HepG2 (cell line): ENCODE results near the gene SLC4A9. TPM values are rescaled to one million over a fixed set of nuclear protein-coding genes. Genes with fewer than 3 reads are reported as not detected.

Source experiments
- ADNP ChIP-seq: sonication (generic); formaldehyde crosslinking; IDR thresholded peaks from 2 replicates; pipeline ENCODE4 v1.4.0; 2020; ENCODE audit warnings: missing genetic modification reagents
- EEA1 ChIP-seq: sonication (generic); formaldehyde crosslinking; IDR thresholded peaks from 2 replicates; pipeline ENCODE4 v1.5.1; 2020; ENCODE audit warnings: mild to moderate bottlenecking, missing genetic modification reagents, borderline replicate concordance
- HNRNPL ChIP-seq: fragments of 200-400 bp; formaldehyde crosslinking; IDR thresholded peaks from 2 replicates; pipeline ENCODE4 v1.6.1; 2017; ENCODE audit warnings: mild to moderate bottlenecking, low read depth, low read length
- KLF12 ChIP-seq: sonication (generic); formaldehyde crosslinking; IDR thresholded peaks from 2 replicates; pipeline ENCODE4 v1.4.0; 2020; ENCODE audit warnings: missing genetic modification reagents, borderline replicate concordance
- RCOR2 ChIP-seq: IDR thresholded peaks from 2 replicates; pipeline ENCODE4 v1.6.1; 2016; ENCODE audit warnings: missing biosample characterization, missing genetic modification reagents
- RFX3 ChIP-seq: IDR thresholded peaks from 2 replicates; pipeline ENCODE4 v1.6.1; 2016; ENCODE audit warnings: missing biosample characterization, missing genetic modification reagents
- YY1 ChIP-seq: IDR thresholded peaks from 2 replicates; pipeline ENCODE4 v1.6.1; 2011; ENCODE audit warnings: low read length, low read depth, moderate library complexity, mild to moderate bottlenecking; ENCODE audit not compliant: insufficient read depth, insufficient replicate concordance
- ZBTB44 ChIP-seq: sonication (generic); formaldehyde crosslinking; IDR thresholded peaks from 2 replicates; pipeline ENCODE4 v1.4.0; 2020; ENCODE audit warnings: missing genetic modification reagents
- ZHX2 ChIP-seq, 2 experiments: sonication (generic) in 1 of 2; formaldehyde crosslinking in 1 of 2; IDR thresholded peaks; 2 replicates each; pipeline versions ENCODE4 v1.6.1 to v1.9.0; 2014 to 2022; ENCODE audit warnings: antibody characterized with exemption in 1 of 2, borderline replicate concordance in 1 of 2, inconsistent platforms in 1 of 2, low read depth in 1 of 2, missing genetic modification reagents in 1 of 2
- ZNF343 ChIP-seq: sonication (generic); formaldehyde crosslinking; IDR thresholded peaks from 2 replicates; pipeline ENCODE4 v1.4.0; 2020; ENCODE audit warnings: mild to moderate bottlenecking, missing genetic modification reagents
- ZNF724P ChIP-seq: sonication (generic); formaldehyde crosslinking; IDR thresholded peaks from 2 replicates; pipeline ENCODE4 v1.8.0; 2022; ENCODE audit warnings: missing genetic modification reagents, borderline replicate concordance
- ZUFSP ChIP-seq: sonication (generic); formaldehyde crosslinking; IDR thresholded peaks from 2 replicates; pipeline ENCODE4 v1.9.0; 2021; ENCODE audit warnings: missing genetic modification reagents, mild to moderate bottlenecking, borderline replicate concordance
- polyA plus RNA-seq, 8 experiments: library from polyadenylated mRNA; depleted of rRNA in 3 of 8; stranded (reverse) in 7 of 8; unstranded in 1 of 8; fragments of >200 nt; fragmentation: Illumina TruSeq in 4 of 8; extraction: Trizol in 4 of 8; gene quantifications; 2 replicates each; pipeline versions ENCODE4 v1.2.1 to v1.2.3, GENCODE V29; 2011 to 2016; ENCODE audit warnings: low read depth in 4 of 8, missing spikeins in 1 of 8, mixed read lengths in 1 of 8; ENCODE audit not compliant: insufficient read depth in 1 of 8
- total RNA-seq, 5 experiments: library from RNA; depleted of rRNA; stranded (reverse); fragments of >200 nt; fragmentation: Illumina TruSeq; extraction: Trizol; gene quantifications; 2 replicates each; pipeline ENCODE4 v1.2.3, GENCODE V29; 2016; ENCODE audit warnings: low read depth in 1 of 5
- TF ChIP-seq, protein P1 (sequence below): sonication (generic); formaldehyde crosslinking; IDR thresholded peaks from 2 replicates; pipeline ENCODE4 v1.5.0; 2020; ENCODE audit warnings: missing genetic modification reagents
- TF ChIP-seq, protein P2 (sequence below): IDR thresholded peaks from 2 replicates; pipeline ENCODE4 v1.6.1; 2016; ENCODE audit warnings: missing compliant biosample characterization, missing genetic modification reagents, borderline replicate concordance

SLC4A9 gene
- total and polyA plus RNA-seq, 2 of the 13 experiments (the other 11 are each of a cell fraction or from before 2014, with no cell fraction given) = not detected

GRCh38 chr5:140322751-140323731, 37.0 kb upstream of the SLC4A9 start (continued):
- no peak for TF ChIP-seq ZUFSP (CRISPR knock-in tag)
- no peak for TF ChIP-seq ADNP (CRISPR knock-in tag)
- TF ChIP-seq ZBTB44 (CRISPR knock-in tag) = no peak
- 0 out of 2 replicates have a peak, but pooled peaks have one; percentile 37 for TF ChIP-seq HNRNPL
- TF ChIP-seq, protein P1, sequence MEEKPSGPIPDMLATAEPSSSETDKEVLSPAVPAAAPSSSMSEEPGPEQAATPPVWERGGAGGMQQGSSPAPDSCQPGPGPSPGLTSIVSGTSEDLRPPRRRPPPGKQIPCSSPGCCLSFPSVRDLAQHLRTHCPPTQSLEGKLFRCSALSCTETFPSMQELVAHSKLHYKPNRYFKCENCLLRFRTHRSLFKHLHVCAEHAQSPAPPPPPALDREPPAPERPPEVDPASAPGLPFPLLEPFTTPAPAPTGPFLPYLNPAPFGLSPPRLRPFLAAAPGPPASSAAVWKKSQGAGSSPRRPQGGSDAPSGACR (CRISPR knock-in tag) = no peak
- no peak for TF ChIP-seq RCOR2
- no peak for TF ChIP-seq ZNF724P (CRISPR knock-in tag)
- TF ChIP-seq ZHX2 (IDR thresholded peaks at IDR 0.05; ENCODE audit: low read depth) = no peak
- TF ChIP-seq ZHX2 (CRISPR knock-in tag; IDR thresholded peaks at IDR 0.05; ENCODE audit: borderline replicate concordance) = no peak
- TF ChIP-seq, protein P2, sequence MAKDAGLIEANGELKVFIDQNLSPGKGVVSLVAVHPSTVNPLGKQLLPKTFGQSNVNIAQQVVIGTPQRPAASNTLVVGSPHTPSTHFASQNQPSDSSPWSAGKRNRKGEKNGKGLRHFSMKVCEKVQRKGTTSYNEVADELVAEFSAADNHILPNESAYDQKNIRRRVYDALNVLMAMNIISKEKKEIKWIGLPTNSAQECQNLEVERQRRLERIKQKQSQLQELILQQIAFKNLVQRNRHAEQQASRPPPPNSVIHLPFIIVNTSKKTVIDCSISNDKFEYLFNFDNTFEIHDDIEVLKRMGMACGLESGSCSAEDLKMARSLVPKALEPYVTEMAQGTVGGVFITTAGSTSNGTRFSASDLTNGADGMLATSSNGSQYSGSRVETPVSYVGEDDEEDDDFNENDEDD = no peak
- TF ChIP-seq YY1 = no peak
- TF ChIP-seq EEA1 (CRISPR knock-in tag) = no peak
- 0 out of 2 replicates have a peak, but pooled peaks have one; percentile 12 for TF ChIP-seq RFX3
- no peak for TF ChIP-seq ZNF343 (CRISPR knock-in tag)
- no peak for TF ChIP-seq KLF12
